COLO829 (cell line): ENCODE data around the gene SKI.

Experiments
- DNase-seq: peaks from one replicate; pipeline ENCODE4 v3.0.0; 2012; ENCODE audit warnings: low spot score

SKI gene

GRCh38 chr1:2276803-2277580 lies 48.9 kb downstream of the SKI start:
- DNase-seq: no peak

- no peak for DNase-seq
These were observed 49.8 kb downstream of the SKI start for GRCh38 chr1:2277741-2278488.

GRCh38 chr1:2278591-2279209 lies 50.6 kb downstream of the SKI start:
- DNase-seq: no peak

- no peak for DNase-seq
These were observed 51.1 kb downstream of the SKI start for GRCh38 chr1:2279210-2279639.

- no peak for DNase-seq
These were observed 51.7 kb downstream of the SKI start for GRCh38 chr1:2279817-2280216.

GRCh38 chr1:2282556-2283270 lies 54.6 kb downstream of the SKI start:
- no peak for DNase-seq

GRCh38 chr1:2283371-2283990 lies 55.4 kb downstream of the SKI start:
- no peak for DNase-seq

- DNase-seq: no peak
These were observed 56.1 kb downstream of the SKI start for GRCh38 chr1:2283991-2284895.

- DNase-seq: no peak
These were observed 56.8 kb downstream of the SKI start for GRCh38 chr1:2284932-2285331.

- no peak for DNase-seq
These were observed 58.8 kb downstream of the SKI start for GRCh38 chr1:2286923-2287322.

- DNase-seq: no peak
These were observed 59.5 kb downstream of the SKI start for GRCh38 chr1:2287649-2288048.

GRCh38 chr1:2288311-2288710 lies 60.2 kb downstream of the SKI start:
- DNase-seq: no peak

- DNase-seq: no peak
These were observed 60.9 kb downstream of the SKI start for GRCh38 chr1:2288816-2289536.

- no peak for DNase-seq
These were observed 61.5 kb downstream of the SKI start for GRCh38 chr1:2289607-2290006.

GRCh38 chr1:2290171-2290578 lies 62.1 kb downstream of the SKI start:
- DNase-seq: no peak

- DNase-seq: peak; percentile 66
These were observed 62.7 kb downstream of the SKI start for GRCh38 chr1:2290595-2291510.

- DNase-seq: no peak
These were observed 63.5 kb downstream of the SKI start for GRCh38 chr1:2291577-2291976.

GRCh38 chr1:2292725-2293450 lies 64.8 kb downstream of the SKI start:
- no peak for DNase-seq
